Activated CD8-positive, alpha-beta memory T cell treated with anti-CD3 and anti-CD28 coated beads for 36 hours (primary cell): Measurements from ENCODE around the gene YAP1. TPM values are rescaled to one million over a fixed set of nuclear protein-coding genes. Genes with fewer than 3 reads are reported as not detected.

Experiments
- CTCF ChIA-PET: fragments of 350-600 bp; sonication (Branson Sonifier 250); formaldehyde crosslinking; loops from one replicate; lab custom pipeline; 2021; ENCODE audit warnings: antibody characterized with exemption; lab: Charles Lee
- POLR2A ChIA-PET: fragments of 350-600 bp; sonication (Branson Sonifier 250); formaldehyde crosslinking; loops from one replicate; lab custom pipeline; 2021; ENCODE audit warnings: antibody characterized with exemption; lab: Charles Lee
- total RNA-seq, 2 experiments: library from RNA; stranded (reverse); gene quantifications; one replicate each; pipeline ENCODE4 v1.2.3, GENCODE V29; 2021

YAP1 gene
- total RNA-seq, 2 experiments from 2014 or later = 0.04 to 0.11 TPM

DNA sequence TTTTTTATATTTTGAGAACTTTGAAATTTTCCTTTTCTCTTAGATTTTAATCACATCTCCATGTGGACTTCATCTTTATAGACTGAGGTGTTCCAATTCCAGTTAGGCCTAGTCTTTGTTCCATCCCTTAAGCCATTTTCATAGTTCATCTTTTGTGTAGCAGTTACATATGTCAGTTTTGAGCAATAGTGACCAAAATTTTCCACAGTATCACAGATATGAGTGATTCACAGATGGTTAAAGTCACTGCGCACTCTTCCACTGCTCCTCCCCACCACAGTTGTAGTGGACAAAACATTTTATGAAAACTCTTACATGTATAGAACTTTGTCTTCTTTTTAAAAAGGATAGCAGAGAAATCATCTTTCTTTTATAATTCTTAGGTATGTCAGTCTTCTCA is 42.8 kb downstream of the YAP1 start:
- ChIA-PET CTCF (interaction anchor here (0.7 kb wide), 1 partner anchor 1003 kb away, joined by 3 read pairs; no protein-coding TSS in a partner anchor), POLR2A (no interaction called here)

DNA sequence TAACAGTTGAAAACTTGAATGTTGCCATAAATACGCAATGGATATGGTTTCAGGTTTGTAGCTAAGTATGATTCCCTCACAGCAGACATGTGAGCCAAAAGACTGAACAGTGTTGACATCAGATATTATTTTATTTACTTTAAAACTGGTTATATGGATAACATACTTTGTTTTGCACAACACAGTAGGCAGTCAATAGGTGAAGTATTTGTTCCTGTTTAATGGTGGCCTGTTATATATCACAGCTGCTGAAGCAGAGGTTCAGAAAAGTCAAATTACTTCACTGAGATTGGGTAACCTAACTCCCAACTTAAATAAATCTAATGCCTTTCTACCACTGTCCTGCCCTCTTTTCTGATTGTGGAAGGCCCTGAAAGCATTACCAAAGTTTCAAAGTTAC is 44.6 kb downstream of the YAP1 start:
- CTCF ChIA-PET = no interaction called here
- POLR2A ChIA-PET = no interaction called here

DNA sequence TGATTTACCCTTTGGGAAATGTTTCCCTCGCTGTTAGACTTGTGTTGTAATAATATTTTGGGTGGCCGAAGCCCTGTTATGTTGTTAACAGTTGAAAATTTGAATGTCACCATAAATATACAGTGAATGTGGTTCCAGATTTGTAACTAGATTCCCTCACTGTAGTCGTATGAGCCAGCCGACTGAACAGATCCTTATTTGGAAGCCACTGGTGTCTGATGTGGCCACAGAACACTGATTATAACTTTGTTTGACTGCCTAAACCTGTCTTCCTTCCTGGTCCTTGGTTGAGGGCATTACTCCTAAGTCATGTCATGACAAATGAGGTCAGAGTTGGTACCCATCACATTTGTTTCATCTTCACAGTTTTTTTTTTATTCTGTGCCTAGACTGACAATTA is 45.4 kb downstream of the YAP1 start:
- POLR2A ChIA-PET = no interaction called here
- CTCF ChIA-PET = no interaction called here

DNA sequence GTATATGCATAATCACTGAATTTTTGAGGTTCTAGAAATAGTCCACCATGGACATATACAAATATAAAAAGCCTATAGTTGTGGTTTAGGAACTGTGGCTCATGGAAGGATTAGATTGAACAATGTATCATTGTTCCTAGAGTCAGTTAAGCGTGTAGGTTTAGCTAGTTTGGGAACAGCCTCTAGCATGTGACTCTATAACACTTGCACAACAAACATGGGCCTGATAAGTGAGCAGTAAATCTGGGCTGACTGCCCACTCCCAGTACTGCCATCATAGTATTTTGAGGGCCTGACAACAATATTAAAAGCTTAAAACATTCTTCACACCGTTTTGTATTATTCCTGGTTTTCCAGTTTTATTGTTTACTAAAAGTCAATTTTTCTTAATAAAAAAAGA is 47.0 kb downstream of the YAP1 start:
- ChIA-PET CTCF (no interaction called here), POLR2A (no interaction called here)

DNA sequence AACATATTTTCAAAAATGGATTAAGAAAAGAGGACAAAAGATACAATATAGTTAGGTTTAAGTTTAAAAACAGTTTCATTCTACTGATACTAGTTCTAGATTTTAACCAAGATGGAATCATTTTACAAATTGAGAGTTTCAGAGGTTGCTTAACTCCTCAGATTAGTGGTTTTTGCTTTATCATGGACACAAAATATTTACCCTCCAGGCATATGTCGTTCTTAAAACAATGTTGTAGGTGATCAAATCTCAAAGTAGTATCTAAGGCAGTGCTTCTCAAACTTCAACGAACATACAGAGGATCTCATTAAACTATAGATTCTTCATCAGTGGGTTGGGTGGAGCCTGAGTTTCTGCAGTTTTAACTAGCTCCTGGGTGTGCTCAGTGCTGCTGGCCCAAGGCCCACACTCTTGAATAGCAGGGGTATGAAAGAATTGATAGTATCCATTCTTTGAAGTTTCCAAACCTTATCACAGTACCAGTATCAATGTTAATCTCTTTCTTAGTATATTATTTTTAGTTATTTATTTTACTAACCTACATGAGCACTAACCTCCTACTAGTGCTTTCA is 48.0 kb downstream of the YAP1 start:
- ChIA-PET CTCF (no interaction called here), POLR2A (no interaction called here)

DNA sequence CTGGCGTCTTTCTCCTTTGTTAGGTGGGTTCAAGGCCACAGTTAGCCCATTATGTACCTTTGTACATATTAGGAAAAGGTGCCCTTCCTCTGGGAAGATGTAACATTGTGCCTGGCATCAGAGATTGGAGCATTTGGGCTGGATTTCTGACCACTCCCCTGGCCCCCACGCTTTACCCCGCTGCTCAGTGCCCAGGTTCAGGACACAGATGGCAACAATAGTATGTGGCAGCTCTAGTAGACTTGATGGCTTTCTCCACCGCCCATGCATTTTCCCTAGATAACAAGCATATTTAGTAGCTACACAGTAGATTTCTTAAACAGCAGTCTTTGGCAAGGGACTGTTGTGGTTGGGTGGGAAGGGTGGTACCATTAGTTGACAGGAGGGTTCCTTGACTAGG is 53.1 kb downstream of the YAP1 start:
- ChIA-PET CTCF (no interaction called here), POLR2A (no interaction called here)

DNA sequence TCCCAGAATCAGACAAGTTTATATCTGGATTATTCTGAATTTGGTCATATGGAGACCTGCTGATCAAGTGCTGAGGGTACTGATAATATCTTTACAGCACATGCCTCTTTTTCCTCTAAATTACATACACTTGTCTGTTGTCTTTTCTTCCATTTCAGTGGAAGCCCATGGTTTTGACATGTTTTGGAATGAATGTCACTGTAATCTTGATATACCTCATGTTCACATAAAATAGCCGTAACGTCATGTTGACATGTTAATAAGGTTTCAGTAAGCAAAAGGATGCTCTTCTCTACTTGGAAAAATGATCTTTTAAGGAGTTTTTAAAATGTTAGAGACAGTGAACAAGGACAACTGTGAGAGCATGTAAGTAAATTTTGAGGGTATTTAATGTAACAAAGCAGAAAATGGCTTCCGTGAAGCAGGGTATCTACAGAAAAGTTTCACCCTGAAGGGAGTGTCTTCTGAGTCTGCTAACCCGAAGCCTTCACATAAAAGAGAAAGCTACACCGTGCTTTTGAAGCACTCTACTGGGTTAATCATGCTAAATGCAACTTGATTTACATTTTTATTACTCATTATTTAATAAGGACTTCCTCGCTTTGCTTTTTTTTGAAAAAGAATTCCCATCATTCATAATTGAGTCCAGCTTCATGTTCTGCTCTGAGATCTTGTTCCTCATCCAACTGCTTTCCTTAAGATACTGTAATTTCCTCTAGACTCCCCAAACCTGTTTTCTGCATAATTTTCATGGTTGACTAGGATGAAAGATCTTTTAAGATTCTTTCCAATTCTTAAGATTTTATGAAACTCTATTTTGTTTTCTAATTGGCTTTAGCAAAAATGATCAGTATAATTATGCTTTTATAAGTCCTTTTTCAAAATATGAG is 56.2 kb downstream of the YAP1 start:
- ChIA-PET CTCF (no interaction called here), POLR2A (no interaction called here)

DNA sequence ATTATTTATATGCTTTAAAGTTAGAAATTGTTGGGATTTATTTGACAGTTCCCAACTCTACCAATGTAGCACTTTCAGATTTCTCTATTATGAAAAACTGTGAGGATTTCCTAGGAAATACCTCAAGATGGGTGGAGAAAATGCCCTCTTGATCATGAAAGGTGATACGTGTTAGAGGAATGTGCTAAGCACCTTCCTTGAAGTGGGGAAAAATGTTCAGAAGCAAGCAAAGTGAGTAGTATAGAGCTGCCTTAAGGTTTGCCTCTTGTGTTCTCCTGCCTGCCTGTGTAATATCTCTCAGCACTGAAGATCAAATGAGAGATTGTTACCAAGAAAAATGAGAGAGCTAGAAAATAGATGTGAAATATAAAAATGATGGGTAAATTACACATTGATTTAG is 58.2 kb downstream of the YAP1 start:
- CTCF ChIA-PET = no interaction called here
- POLR2A ChIA-PET = no interaction called here

DNA sequence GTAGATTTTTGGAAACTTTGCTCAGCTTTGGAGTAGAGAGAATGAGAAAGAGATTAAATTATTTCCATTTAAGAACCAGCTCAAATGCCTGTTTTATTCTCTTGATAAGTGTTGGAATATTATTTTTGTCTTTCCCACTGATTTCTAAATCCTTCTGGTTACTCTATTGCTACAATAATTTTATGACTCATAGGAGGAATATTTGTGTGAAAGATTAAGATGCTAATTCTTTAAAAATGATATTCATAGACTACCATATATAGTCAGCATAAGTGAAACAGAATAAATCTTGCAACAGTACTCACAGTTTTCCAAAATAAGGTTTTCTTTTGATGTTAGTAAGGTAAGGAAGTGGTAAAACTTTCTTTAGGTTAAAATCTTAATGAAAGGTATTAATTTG is 60.9 kb downstream of the YAP1 start:
- CTCF ChIA-PET = no interaction called here
- POLR2A ChIA-PET = interaction anchor here (0.7 kb wide), 1 partner anchor 109 kb away, joined by 3 read pairs; no protein-coding TSS in a partner anchor

DNA sequence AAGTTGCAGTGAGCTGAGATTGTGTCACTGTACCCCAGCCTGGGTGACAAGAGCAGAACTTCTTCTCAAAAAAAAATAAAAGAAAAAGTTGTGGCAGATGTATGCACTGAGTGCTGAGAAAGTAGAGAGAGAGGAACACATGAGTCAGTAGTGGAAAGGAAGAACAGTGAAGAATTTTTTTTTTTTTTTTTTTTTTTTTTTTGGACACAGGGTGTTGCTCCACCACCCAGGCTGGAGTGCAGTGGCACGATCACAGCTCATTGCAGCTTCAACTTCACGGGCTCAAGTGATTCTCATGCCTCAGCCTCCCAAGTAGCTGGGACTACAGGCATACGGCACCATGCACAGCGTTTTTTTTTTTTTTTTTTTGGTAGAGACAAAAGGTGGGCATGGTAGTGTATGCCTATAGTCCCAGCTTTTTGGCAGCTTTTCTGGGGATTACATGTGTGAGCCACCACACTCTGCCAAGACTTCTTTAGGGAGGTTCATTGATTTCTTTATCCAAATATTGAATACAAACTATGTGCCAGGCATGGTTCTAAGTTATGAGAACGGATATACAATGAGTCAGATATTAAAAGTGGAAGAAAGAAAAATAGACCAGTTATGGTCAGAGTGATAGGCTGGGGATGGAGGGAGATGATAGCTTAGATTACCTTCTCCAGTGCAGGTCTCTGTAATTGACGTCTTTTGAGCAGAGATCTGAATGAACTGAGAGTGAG is 62.0 kb downstream of the YAP1 start:
- CTCF ChIA-PET = no interaction called here
- POLR2A ChIA-PET = no interaction called here

DNA sequence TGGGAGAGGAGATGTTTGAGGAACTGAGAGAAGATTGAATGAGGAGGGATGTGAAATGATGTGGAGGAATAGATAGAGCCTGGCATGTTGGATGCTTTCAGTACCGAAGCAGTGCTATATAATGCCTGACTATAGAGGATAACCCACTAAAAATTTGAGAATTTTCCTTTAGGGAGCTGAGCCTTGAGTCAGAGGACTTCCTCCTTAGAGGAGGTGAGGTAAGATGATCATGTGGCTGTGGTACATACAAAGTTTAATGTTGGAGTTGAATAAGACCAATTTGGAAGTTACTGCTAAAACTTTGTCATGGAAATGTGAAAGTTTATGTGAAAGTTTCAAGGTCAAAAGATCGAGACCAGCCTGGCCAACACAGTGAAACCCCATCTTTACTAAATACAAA is 66.9 kb downstream of the YAP1 start:
- ChIA-PET POLR2A (no interaction called here), CTCF (interaction anchor here (0.7 kb wide), 1 partner anchor 401 kb away, joined by 3 read pairs; no protein-coding TSS in a partner anchor)

DNA sequence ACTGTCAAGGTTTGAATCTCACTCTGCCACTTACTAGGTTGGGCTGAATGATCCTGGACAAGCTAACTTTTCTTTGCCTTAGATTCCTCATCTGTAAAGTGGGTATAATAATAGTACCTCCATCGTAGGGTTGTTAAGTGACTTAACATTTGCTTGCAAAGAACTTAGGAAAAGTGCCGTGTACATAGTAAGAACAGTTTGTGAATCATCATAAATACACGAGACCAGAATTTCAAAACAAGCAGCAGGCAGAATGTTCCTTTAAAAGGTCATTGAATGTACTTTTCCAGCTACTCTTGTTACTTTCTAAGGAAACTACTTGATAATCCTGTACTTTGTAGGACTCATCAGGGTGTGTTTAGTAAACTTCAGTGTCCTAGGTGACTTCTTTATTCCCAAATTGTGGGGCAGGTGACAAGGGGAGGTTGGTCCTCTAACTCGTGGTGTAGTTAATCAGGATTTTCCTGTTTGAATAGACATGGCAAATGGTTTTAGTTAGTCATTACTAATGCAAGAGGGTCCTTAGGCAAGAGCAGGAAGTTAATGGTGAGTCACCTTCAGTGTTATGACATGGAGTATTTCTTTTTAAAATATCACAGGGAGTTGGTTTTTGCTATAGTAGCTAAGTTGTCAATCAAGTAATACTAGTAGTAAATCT is 67.9 kb downstream of the YAP1 start:
- ChIA-PET POLR2A (no interaction called here), CTCF (no interaction called here)

DNA sequence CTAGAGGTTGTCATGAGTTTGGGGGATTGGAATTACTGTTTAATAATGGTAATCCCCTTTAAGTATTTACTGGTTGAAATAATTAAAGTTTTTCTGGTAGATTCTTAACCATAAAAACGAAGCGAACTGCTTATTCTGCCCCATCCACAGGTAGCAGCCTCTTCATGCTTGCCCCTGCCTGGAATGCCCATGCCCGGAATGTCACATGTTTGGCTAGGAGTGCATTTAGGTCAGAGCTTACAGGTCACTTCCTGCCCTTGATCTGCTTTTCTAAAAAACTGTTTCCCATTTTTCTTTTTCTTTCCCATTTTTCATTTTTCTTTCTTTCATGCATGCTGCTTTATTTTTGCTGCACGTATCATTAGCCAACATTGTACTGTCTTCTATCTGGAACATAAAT is 69.1 kb downstream of the YAP1 start:
- ChIA-PET CTCF (no interaction called here), POLR2A (no interaction called here)

DNA sequence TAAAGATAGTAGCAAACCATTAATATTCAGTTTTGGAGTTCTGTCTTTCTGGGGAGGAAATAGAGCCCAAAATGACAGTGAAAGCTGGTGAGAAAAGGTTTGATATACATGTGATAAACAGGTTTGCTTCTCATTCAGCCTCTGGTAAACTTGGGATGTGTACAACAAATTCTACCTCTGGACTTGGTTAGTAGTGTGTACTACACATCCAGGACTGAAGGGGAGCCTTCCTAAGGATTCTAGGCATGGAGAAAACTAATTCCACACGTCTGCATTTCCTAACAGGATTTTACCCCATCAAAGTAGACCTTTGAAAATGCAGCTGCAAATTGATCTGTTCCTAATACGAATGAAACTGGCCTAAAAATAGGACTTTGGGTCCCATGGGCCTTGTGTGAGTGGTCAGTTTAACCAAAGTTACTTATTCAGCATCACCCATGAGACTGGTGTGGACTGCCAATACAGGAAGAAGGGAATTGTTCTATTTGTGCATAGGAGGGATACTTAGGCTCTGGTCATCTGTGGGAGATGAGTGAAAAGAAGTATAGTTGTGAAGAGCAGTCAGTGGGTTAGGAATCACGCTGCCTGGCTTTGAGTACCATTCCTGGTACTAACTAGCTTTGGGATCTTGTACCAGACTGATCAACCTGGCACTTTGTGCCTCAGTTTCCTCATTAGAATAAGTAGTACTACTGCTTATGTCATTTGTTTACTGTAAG is 74.2 kb downstream of the YAP1 start:
- POLR2A ChIA-PET = no interaction called here
- CTCF ChIA-PET = no interaction called here

DNA sequence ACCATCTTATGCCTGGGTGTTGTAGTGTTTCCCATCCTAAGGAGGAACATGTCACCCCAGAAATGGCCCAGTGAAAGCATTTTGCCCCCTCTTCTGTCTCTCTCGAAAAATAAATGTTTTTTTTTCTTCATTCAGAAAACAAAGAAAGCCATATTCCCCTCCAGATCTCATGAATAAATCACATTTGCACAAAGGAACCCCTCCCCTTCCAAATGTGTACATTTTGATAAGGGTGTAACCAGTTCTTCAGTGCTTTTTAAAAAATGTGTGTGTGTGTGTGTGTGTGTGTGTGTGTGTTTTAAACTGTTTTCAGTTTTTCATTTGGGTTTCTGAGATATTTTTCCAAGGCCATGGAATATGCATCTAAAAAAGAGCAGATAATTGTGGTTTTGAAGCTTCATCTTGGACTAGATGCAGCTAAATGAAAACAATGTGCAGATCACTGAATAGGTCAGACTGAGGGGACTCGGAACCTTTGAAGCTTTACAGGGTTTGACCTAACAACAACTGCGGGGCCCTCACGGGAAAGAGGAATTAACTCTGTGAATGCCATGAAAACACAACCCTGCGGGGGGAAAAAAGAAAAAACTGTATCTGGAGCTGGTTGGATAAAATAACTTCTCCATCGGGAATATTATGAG is 76.4 kb downstream of the YAP1 start:
- ChIA-PET POLR2A (no interaction called here), CTCF (no interaction called here)

DNA sequence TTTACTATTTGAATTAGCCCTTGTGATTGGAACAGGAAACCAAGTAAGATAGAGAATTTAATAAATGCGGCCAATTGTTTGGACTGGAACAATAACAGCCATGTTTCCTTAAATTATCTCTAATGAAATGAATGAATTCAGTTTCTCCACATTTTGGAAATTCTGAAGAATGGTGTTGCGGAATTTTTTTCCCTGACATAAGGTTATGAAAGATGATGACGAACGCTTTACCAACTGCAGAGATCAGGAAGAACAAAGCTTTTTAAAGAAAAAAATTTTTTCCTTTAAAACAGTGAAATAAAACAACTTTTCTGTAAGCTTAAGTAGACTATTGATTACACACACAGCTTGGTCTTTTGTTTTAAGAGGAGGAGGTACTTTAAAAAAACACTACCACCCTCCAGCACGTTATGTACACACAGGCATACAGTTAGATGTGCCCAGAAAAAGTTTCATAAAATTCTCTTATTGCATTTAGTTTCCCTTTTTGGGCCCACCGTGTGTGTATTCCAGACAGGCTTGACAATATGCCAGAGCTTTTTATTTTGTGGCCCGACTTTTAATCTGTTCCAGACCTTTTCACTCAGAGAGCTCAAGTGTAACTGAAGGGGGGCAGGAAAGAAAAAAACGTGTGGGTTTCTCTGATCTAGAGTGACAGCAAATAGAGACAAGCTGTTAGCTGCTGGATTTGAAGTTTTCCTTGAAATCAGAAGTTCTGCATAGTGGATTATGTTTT is 77.3 kb downstream of the YAP1 start:
- ChIA-PET POLR2A (no interaction called here), CTCF (no interaction called here)

DNA sequence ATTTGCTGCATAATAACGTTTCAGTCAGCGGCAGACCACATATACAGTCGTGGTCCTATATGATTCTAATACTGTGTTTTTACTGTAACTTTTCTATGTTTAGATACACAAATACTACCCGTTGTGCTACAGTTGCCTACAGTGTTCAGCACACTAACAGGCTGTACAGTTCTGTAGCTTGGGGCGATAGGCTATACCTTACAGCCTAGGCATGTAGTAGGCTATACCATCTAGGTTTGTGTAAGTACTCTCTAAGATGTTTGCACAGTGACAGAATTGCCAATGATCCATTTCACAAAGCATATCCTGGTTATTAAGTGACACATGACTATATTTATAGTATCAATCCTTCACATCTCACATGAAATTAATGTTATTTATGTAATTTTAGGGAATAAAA is 78.2 kb downstream of the YAP1 start:
- CTCF ChIA-PET = no interaction called here
- POLR2A ChIA-PET = no interaction called here

DNA sequence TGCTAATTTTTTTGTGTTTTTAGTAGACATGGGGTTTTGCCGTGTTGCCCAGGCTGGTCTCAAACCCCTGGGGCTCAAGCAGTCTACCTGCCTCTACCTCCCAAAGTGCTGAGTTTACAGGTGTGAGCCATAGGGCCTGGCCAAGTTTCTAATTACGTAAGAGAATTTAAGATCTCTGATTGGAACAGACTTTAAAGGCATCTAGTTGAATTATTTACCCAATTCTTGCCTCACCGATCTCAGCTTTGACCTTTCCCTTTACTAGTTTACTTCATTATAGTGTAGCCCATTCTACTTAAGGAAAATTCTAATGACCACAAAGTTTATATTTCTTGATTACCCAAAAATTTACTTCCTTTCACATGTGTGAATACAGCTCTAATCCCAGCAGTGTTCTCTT is 81.6 kb downstream of the YAP1 start:
- CTCF ChIA-PET = no interaction called here

More for the DNA sequence above, 81.6 kb downstream of the YAP1 start:
- POLR2A ChIA-PET = no interaction called here
